ENCODE results near the gene FBXW5. TPM values are rescaled to one million over a fixed set of nuclear protein-coding genes. Genes with fewer than 3 reads are reported as not detected.

FBXW5 gene
- total RNA-seq, 1 donor from 2014 or later = 81.5 TPM

GRCh38 chr9:136980669-136981478 lies 36.3 kb upstream of the FBXW5 start:
- intact Hi-C loops (cut with micrococcal nuclease) = no loop called here
- Mint-ChIP-seq H3K27me3 (peaks cover 33% of the 10 kb centered on the region), H3K4me3 (no peak overlapping the region), H3K27ac (no peak overlapping the region), H3K9me3 (no peaks in the 10 kb centered on the region), H3K4me1 (peaks cover 2% of the 10 kb centered on the region), H3K36me3 (ENCODE audit: low read depth) (no peaks in the 10 kb centered on the region)
- no peak for ATAC-seq (ENCODE audit: low read depth)
- POLR2A ChIA-PET = interaction anchor here (0.7 kb wide), 1 partner anchor 181 kb away, joined by 3 read pairs; no protein-coding TSS in a partner anchor
- CTCF ChIA-PET = no interaction called here
- TF ChIP-seq CTCF (IDR thresholded peaks at IDR 0.05) = no peak
- no peak for DNase-seq

GRCh38 chr9:136979769-136980587 lies 35.4 kb upstream of the FBXW5 start:
- Mint-ChIP-seq H3K27me3 (peaks cover 36% of the 10 kb centered on the region), H3K4me3 (no peak overlapping the region), H3K4me1 (peaks cover 2% of the 10 kb centered on the region), H3K9me3 (no peaks in the 10 kb centered on the region), H3K27ac (no peak overlapping the region), H3K36me3 (ENCODE audit: low read depth) (no peaks in the 10 kb centered on the region)
- intact Hi-C loops (cut with micrococcal nuclease) = no loop called here
- no peak for TF ChIP-seq CTCF (IDR thresholded peaks at IDR 0.05)
- ChIA-PET POLR2A (interaction anchor here (0.7 kb wide), 1 partner anchor 180 kb away, joined by 3 read pairs; no protein-coding TSS in a partner anchor), CTCF (no interaction called here)
- ATAC-seq (ENCODE audit: low read depth) (no peak), DNase-seq (no peak)

- H3K4me3 Mint-ChIP-seq = no peak overlapping the region
- intact Hi-C loops (cut with micrococcal nuclease) = loop anchor here (1.0 kb wide), 1 partner anchor 13 kb away; the partner anchor contains the start of gene PAXX
- CTCF ChIA-PET = no interaction called here
- peaks cover 2% of the 10 kb centered on the region for H3K4me1 Mint-ChIP-seq
- ATAC-seq (ENCODE audit: low read depth) (no peak), DNase-seq (no peak)
- H3K27ac Mint-ChIP-seq = no peak overlapping the region
- TF ChIP-seq CTCF (IDR thresholded peaks at IDR 0.05) = no peak
- H3K9me3 Mint-ChIP-seq = no peaks in the 10 kb centered on the region
- no peaks in the 10 kb centered on the region for H3K36me3 Mint-ChIP-seq (ENCODE audit: low read depth)
- H3K27me3 Mint-ChIP-seq = peaks cover 33% of the 10 kb centered on the region
- POLR2A ChIA-PET = interaction anchor here (0.7 to 0.9 kb wide), 2 partner anchors 14 to 67 kb away, joined by 4 to 10 read pairs; partner anchors contain the start of gene PAXX
These were observed 34.5 kb upstream of the FBXW5 start for GRCh38 chr9:136978865-136979544.

GRCh38 chr9:136978073-136978864 lies 33.7 kb upstream of the FBXW5 start:
- ChIA-PET POLR2A (interaction anchor here (0.6 to 0.9 kb wide), 3 partner anchors 14 to 68 kb away, joined by 3 to 10 read pairs (median 4); partner anchors contain the start of gene PAXX), CTCF (no interaction called here)
- TF ChIP-seq CTCF (IDR thresholded peaks at IDR 0.05) = no peak
- Mint-ChIP-seq H3K27me3 (peaks cover 29% of the 10 kb centered on the region), H3K36me3 (ENCODE audit: low read depth) (no peaks in the 10 kb centered on the region), H3K4me3 (no peak overlapping the region), H3K27ac (no peak overlapping the region), H3K4me1 (no peaks in the 10 kb centered on the region), H3K9me3 (no peaks in the 10 kb centered on the region)
- no peak for DNase-seq
- intact Hi-C loops (cut with micrococcal nuclease) = loop anchor here (1.0 kb wide), 1 partner anchor 14 kb away; the partner anchor contains the start of gene PAXX
- ATAC-seq (ENCODE audit: low read depth) = peak; percentile 75
